Activated T-helper 17 cell treated with anti-CD3 and anti-CD28 coated beads, Interleukin-2, amount 50 U/mL, for 72 hours (primary cell): ENCODE results near the gene NSUN3. TPM values are rescaled to one million over a fixed set of nuclear protein-coding genes. Genes with fewer than 3 reads are reported as not detected.
"Not testable (repeated sequence)": the region's sequence is repeated elsewhere in the genome, so short reads cannot be mapped to it uniquely, and the experiment has no call there.

Experiments
- ATAC-seq: fragments of 150-1000 bp; cut with Tn5 transposase; replicated peaks from 2 replicates; pipeline ENCODE4 v1.10.0; 2021; ENCODE audit warnings: mild to moderate bottlenecking, moderate library complexity
- H3K27ac Mint-ChIP-seq: one replicate; pipeline ENCODE4 v1.8.0; 2022; ENCODE audit warnings: mixed read lengths
- H3K27me3 Mint-ChIP-seq: one replicate; pipeline ENCODE4 v1.8.0; 2022; ENCODE audit warnings: mixed read lengths
- H3K36me3 Mint-ChIP-seq: one replicate; pipeline ENCODE4 v1.8.0; 2022; ENCODE audit warnings: low read depth, mild to moderate bottlenecking, mixed read lengths
- H3K4me1 Mint-ChIP-seq: one replicate; pipeline ENCODE4 v1.8.0; 2022; ENCODE audit warnings: mixed read lengths
- H3K4me3 Mint-ChIP-seq: one replicate; pipeline ENCODE4 v1.8.0; 2022; ENCODE audit warnings: mild to moderate bottlenecking, mixed read lengths
- H3K9me3 Mint-ChIP-seq: one replicate; pipeline ENCODE4 v1.8.0; 2022; ENCODE audit warnings: mixed read lengths
- total RNA-seq, 2 donors: library from RNA; stranded (reverse); gene quantifications; one replicate each; pipeline ENCODE4 v1.2.3, GENCODE V29; 2022

NSUN3 gene
- total RNA-seq, 2 donors from 2014 or later: 17.8 to 25.8 TPM

- H3K36me3 Mint-ChIP-seq: peaks cover 84% of the 10 kb centered on the region
- no peaks in the 10 kb centered on the region for H3K9me3 Mint-ChIP-seq
- peak overlapping the region; percentile 99 for H3K27ac Mint-ChIP-seq
- peaks cover 30% of the 10 kb centered on the region for H3K4me1 Mint-ChIP-seq
- peak overlapping the region; percentile 98 for H3K4me3 Mint-ChIP-seq
- H3K27me3 Mint-ChIP-seq: no peaks in the 10 kb centered on the region
- ATAC-seq: no peak
Observed at GRCh38 chr3:94063496-94064119, 747 bp downstream of the NSUN3 start.

DNA sequence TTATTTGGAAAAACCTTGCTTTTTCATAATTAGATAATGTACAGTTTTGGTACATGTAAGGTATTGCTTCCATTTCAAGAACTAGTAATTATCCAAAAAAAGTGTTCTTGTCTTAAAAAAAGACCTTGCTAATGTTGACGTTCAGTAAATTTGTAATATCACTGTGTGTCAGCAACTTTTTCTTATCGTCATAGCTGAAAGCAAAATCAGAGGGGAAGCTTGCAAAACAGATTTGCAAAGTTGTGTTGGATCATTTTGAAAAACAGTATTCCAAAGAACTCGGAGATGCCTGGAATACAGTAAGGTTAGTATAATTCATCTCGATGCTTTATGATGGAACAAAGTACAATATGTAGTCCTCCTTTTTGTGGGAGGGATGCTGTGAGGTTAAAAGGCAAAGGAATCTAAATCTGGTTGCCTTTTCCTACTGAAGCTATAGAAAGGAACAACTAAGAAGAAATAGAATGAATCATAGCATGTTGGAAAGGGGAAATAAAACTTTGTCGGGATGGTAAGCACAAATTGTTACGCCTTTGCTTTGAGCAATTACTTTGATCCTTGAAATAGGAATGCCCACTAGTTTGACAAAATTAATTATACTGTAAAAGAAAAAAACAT, 1.5 kb downstream of the NSUN3 start:
- peaks cover 35% of the 10 kb centered on the region for H3K4me1 Mint-ChIP-seq
- no peaks in the 10 kb centered on the region for H3K9me3 Mint-ChIP-seq
- H3K4me3 Mint-ChIP-seq: peak overlapping the region; percentile 98
- peaks cover 86% of the 10 kb centered on the region for H3K36me3 Mint-ChIP-seq
- no peak for ATAC-seq
- peak overlapping the region; percentile 99 for H3K27ac Mint-ChIP-seq
- no peaks in the 10 kb centered on the region for H3K27me3 Mint-ChIP-seq

- H3K4me3 Mint-ChIP-seq: peak overlapping the region; percentile 98
- H3K36me3 Mint-ChIP-seq: peaks cover 83% of the 10 kb centered on the region
- no peaks in the 10 kb centered on the region for H3K9me3 Mint-ChIP-seq
- no peak for ATAC-seq
- no peaks in the 10 kb centered on the region for H3K27me3 Mint-ChIP-seq
- peaks cover 38% of the 10 kb centered on the region for H3K4me1 Mint-ChIP-seq
- H3K27ac Mint-ChIP-seq: peak overlapping the region; percentile 99
Observed at GRCh38 chr3:94065122-94065521, 2.3 kb downstream of the NSUN3 start.

- H3K9me3 Mint-ChIP-seq: no peaks in the 10 kb centered on the region
- peak; percentile 38 for ATAC-seq
- no peaks in the 10 kb centered on the region for H3K27me3 Mint-ChIP-seq
- peaks cover 80% of the 10 kb centered on the region for H3K36me3 Mint-ChIP-seq
- peaks cover 40% of the 10 kb centered on the region for H3K4me1 Mint-ChIP-seq
- peak overlapping the region; percentile 88 for H3K27ac Mint-ChIP-seq
- peak overlapping the region; percentile 98 for H3K4me3 Mint-ChIP-seq
Observed at GRCh38 chr3:94065819-94066480, 3.1 kb downstream of the NSUN3 start.

DNA sequence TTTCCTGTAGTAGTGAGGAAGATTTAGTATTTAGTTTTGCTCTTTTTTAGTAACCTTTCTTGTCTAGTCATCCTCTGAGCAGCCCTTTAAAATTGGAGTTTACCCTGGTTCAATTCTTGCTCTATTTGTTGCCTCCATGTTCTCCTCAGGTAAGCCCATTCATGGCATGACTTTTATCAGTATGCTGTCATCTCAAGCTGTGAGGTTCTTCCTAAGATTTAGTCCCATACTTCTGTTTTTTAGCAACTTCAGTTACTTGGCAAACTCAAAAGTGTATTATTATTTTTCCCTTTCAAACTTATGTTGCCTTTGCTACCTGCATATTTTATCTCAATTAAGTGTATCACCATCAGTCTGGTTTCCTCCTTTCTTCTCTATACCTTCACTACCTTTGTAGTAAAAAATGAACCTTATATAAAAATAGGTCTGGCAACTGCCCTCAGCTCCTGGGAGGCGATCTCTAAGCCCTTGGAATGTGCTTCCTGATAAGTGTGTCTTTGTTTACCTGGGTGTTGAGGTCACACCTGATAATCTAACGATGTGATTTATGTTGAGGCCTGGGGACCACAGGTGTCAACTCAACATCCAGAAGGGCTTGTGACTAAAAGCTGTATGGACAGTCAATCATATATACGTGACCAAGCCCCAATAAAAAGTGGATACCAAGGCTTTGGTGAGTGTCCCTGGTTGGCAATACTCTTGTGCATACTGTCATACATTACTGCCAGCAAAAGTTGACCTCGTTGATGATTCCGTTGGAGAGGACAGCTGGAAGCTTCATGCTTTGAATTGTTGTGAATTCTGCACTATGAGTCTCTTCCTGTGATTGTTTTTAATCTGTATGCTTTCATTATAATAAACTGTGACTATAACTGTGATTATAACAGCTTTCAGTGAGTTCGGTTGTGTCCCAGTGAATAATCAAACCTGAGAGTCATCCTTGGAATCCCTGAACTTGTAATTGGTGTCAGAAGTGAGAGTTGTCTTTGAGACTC, 3.9 kb downstream of the NSUN3 start:
- peaks cover 87% of the 10 kb centered on the region for H3K36me3 Mint-ChIP-seq
- ATAC-seq: no peak
- peak overlapping the region; percentile 88 for H3K27ac Mint-ChIP-seq
- no peaks in the 10 kb centered on the region for H3K27me3 Mint-ChIP-seq
- peaks cover 40% of the 10 kb centered on the region for H3K4me1 Mint-ChIP-seq
- H3K9me3 Mint-ChIP-seq: no peaks in the 10 kb centered on the region
- H3K4me3 Mint-ChIP-seq: peak overlapping the region; percentile 98

DNA sequence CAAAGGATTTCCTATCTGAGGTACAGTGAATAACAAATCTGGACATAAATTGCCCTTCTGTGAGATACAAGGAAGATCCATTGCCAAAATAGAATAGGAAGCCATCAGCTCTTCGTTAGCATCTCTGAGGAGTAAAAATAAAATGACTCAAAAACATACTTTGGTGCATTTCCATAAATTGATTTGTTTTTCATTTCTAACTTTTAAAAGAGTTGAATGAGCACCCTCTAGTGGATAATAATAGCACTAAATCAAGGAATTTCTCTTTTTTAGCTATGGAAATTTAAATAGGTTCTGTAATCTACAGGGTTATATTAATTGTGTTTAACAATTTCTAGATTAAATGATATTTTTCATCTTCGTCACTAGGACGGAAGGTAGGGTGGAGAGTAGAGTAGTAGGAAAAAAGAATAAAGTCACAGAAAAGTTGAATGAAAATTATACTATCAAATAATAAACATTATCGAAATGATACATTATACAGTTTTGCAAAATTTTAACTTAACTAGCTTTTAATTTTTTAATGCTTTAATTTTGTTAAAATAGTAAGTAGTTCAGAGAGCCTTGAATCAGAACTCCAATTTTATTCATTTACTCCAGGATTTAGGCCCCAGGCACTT, 6.4 kb downstream of the NSUN3 start:
- H3K4me1 Mint-ChIP-seq: peaks cover 56% of the 10 kb centered on the region
- no peak overlapping the region for H3K4me3 Mint-ChIP-seq
- no peaks in the 10 kb centered on the region for H3K9me3 Mint-ChIP-seq
- H3K27ac Mint-ChIP-seq: peak overlapping the region; percentile 60
- H3K36me3 Mint-ChIP-seq: peaks cover 92% of the 10 kb centered on the region
- H3K27me3 Mint-ChIP-seq: no peaks in the 10 kb centered on the region
- no peak for ATAC-seq

GRCh38 chr3:94070341-94070911, 7.6 kb downstream of the NSUN3 start:
- H3K4me1 Mint-ChIP-seq: peaks cover 49% of the 10 kb centered on the region
- peak; percentile 41 for ATAC-seq

GRCh38 chr3:94071713-94072284, 8.9 kb downstream of the NSUN3 start:
- no peaks in the 10 kb centered on the region for H3K9me3 Mint-ChIP-seq
- H3K27ac Mint-ChIP-seq: peak overlapping the region; percentile 82
- peaks cover 40% of the 10 kb centered on the region for H3K4me1 Mint-ChIP-seq
- peaks cover 94% of the 10 kb centered on the region for H3K36me3 Mint-ChIP-seq
- H3K27me3 Mint-ChIP-seq: no peaks in the 10 kb centered on the region
- H3K4me3 Mint-ChIP-seq: no peak overlapping the region
- ATAC-seq: peak; percentile 55

More at GRCh38 chr3:94070341-94070911, 7.6 kb downstream of the NSUN3 start:
- no peak overlapping the region for H3K4me3 Mint-ChIP-seq
- H3K9me3 Mint-ChIP-seq: no peaks in the 10 kb centered on the region
- peaks cover 92% of the 10 kb centered on the region for H3K36me3 Mint-ChIP-seq
- H3K27me3 Mint-ChIP-seq: no peaks in the 10 kb centered on the region
- peak overlapping the region; percentile 82 for H3K27ac Mint-ChIP-seq

DNA sequence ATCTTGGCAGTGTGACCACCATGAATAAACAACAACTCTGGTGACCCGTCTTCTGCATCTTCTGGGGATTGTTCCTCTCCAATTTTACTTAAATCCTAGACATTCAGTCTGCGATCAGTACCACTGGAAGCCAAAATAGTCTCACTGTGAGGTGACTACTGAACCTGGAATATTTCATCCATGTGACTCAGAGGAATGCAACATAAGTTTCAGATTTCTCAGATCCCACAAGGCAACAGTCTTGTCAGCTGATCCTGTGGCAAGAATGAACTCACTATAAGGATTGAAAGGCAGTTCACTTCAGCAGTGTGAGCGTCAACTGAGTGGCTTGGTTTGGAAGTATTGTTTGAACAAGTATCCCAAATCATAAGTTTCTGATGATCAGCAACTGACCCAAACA, 13.2 kb downstream of the NSUN3 start:
- Mint-ChIP-seq H3K36me3 (peaks cover 72% of the 10 kb centered on the region), H3K4me3 (no peak overlapping the region), H3K4me1 (peaks cover 45% of the 10 kb centered on the region), H3K27me3 (no peaks in the 10 kb centered on the region), H3K9me3 (no peaks in the 10 kb centered on the region), H3K27ac (no peak overlapping the region)
- no peak for ATAC-seq

DNA sequence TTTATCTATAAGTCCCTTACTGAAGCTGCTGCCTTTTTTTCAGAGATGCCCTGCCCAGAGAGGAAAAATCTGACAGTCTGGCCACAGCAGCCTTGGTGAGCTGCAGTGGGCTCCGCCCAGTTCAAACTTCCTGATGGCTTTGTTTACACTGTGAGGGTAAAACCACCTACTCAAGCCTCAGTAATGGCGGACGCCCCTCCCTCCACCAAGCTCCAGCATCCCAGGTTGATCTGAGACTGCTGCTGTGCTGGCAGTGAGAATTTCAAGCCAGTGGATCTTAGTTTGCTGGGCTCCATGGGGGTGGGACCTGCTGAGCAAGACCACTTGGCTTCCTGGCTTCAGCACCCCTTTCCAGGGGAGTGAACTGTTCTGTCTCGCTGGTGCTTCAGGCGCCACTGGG, 17.7 kb downstream of the NSUN3 start:
- not testable (repeated sequence) for H3K27me3 Mint-ChIP-seq, ATAC-seq, H3K9me3 Mint-ChIP-seq, H3K4me3 Mint-ChIP-seq, H3K27ac Mint-ChIP-seq
- peaks cover 25% of the 10 kb centered on the region for H3K4me1 Mint-ChIP-seq
- H3K36me3 Mint-ChIP-seq: peaks cover 54% of the 10 kb centered on the region

- H3K9me3 Mint-ChIP-seq: no peaks in the 10 kb centered on the region
- peaks cover 51% of the 10 kb centered on the region for H3K36me3 Mint-ChIP-seq
- H3K27me3 Mint-ChIP-seq: no peaks in the 10 kb centered on the region
- H3K4me1 Mint-ChIP-seq: peaks cover 25% of the 10 kb centered on the region
- H3K27ac Mint-ChIP-seq: no peak overlapping the region
- no peak for ATAC-seq
- no peak overlapping the region for H3K4me3 Mint-ChIP-seq
Observed at GRCh38 chr3:94081884-94082283, 19.0 kb downstream of the NSUN3 start.

DNA sequence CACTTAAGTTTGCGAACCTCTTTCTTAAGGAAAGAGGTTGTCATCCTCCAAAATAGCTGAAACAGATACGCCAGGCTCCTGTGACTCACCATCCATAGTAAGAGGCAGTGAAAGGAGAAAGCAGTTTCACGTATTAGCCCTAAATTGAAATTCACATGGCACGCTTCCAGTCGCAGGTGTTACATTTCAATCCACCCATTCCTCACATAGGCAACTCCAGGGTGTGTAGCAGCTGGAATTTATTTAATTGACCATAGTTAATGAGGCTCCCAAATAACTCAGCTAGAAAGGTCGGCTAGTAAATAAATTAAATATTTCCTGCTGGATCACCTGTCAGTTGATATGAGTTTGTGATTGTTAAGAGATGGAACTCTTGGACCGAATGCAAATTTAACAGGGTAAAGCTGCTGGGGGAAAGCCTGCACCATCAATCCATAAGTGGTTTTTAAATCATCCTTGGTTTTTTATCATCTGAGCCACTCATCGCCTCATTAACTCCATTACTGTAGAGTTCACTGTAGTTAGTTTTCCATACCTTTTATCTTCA, 19.6 kb downstream of the NSUN3 start:
- peaks cover 23% of the 10 kb centered on the region for H3K4me1 Mint-ChIP-seq
- no peak for ATAC-seq
- H3K27ac Mint-ChIP-seq: no peak overlapping the region
- H3K36me3 Mint-ChIP-seq: peaks cover 50% of the 10 kb centered on the region
- H3K27me3 Mint-ChIP-seq: no peaks in the 10 kb centered on the region
- H3K4me3 Mint-ChIP-seq: no peak overlapping the region
- H3K9me3 Mint-ChIP-seq: no peaks in the 10 kb centered on the region

GRCh38 chr3:94083261-94083660, 20.4 kb downstream of the NSUN3 start:
- H3K27me3 Mint-ChIP-seq: no peaks in the 10 kb centered on the region
- H3K4me1 Mint-ChIP-seq: peaks cover 16% of the 10 kb centered on the region
- peaks cover 50% of the 10 kb centered on the region for H3K36me3 Mint-ChIP-seq
- H3K4me3 Mint-ChIP-seq: no peak overlapping the region
- H3K9me3 Mint-ChIP-seq: no peaks in the 10 kb centered on the region
- ATAC-seq: no peak
- no peak overlapping the region for H3K27ac Mint-ChIP-seq
